Heart left ventricle (tissue), 13 donors: ENCODE results near the gene HADHB.
"Not testable (repeated sequence)": the region's sequence is repeated elsewhere in the genome, so short reads cannot be mapped to it uniquely, and the experiment has no call there.

ENCODE experiments used
- CTCF ChIP-seq, 12 donors: fragments of 200-600 bp; sonication (generic) in 4 of 12; IDR thresholded peaks; one replicate each; pipeline versions ENCODE4 v1.5.0 to v1.8.0; 2018 to 2022; ENCODE audit warnings: antibody characterized with exemption in 12 of 12, mild to moderate bottlenecking in 5 of 12
- POLR2A ChIP-seq, 2 donors: fragments of 450-650 bp; IDR thresholded peaks; one replicate each; pipeline ENCODE4 v1.6.1; 2017; ENCODE audit warnings: antibody characterized with exemption in 2 of 2, mild to moderate bottlenecking in 2 of 2, moderate library complexity in 2 of 2
- donor health status: ischemic (EF 13 %, LVEDD 7.1; RV severe dilation, severe dysfunction).
- donor health status: DM: no; HTN: yes; CAD: no.
- donor health status: DM: no; HTN: no; CAD: no.
- donor health status: ischemic (EF 25% LVEDD 6.9; RV normal size, moderate dysfunction).
- donor health status: ischemic (EF 25% LVEDD 5.7; RV mildly dilated, moderate dysfunction).
- donor health status: ischemic (EF 35%, LVEDD 5.7; RV mildly dilated, moderate dysfunction).
- donor health status: nonischemic (EF 11% LVEDD 7.7; RV severe dilation, severe dysfunction).
- donor health status: DM: yes; HTN: yes; CAD: no.
- donor health status: PGD.
- donor health status: ischemic (EF 29% LVEDD 5.4; RV normal size, mild dysfunction).
- donor health status: nonischemic (EF 23%, LVEDD 6.1; RV moderate dilation, normal function).

- not testable (repeated sequence) for TF ChIP-seq CTCF, POLR2A (IDR thresholded peaks at IDR 0.05)
Measured at GRCh38 chr2:26331321-26331720, 86.6 kb downstream of the HADHB start.
